Neuronal stem cell (in vitro differentiated cells): ENCODE results near the gene KSR2.
A peak's percentile ranks its signal among the peaks of the same experiment; 100 is the strongest.

Experiments
- DNase-seq: peaks from one replicate; pipeline ENCODE4 v3.0.0-alpha.2; 2013; ENCODE audit warnings: low spot score
- H2AFZ ChIP-seq: one replicate; pipeline ENCODE4 v1.6.1; 2013; ENCODE audit warnings: mild to moderate bottlenecking, low read length, inconsistent platforms
- H2AK5ac ChIP-seq: 2 replicates; pipeline ENCODE4 v1.6.1; 2013; ENCODE audit warnings: low read depth, mild to moderate bottlenecking, inconsistent platforms, low read length, moderate library complexity, mixed read lengths
- H2BK120ac ChIP-seq: 2 replicates; pipeline ENCODE4 v1.6.1; 2013; ENCODE audit warnings: low read depth, mild to moderate bottlenecking, inconsistent platforms, low read length, moderate library complexity, mixed read lengths
- H2BK12ac ChIP-seq: one replicate; pipeline ENCODE4 v1.6.1; 2013; ENCODE audit warnings: low read length, inconsistent platforms
- H2BK15ac ChIP-seq: 2 replicates; pipeline ENCODE4 v1.6.1; 2013; ENCODE audit warnings: mild to moderate bottlenecking, low read length, inconsistent platforms, mixed read lengths
- H2BK5ac ChIP-seq: one replicate; pipeline ENCODE4 v1.6.1; 2013; ENCODE audit warnings: inconsistent platforms, mild to moderate bottlenecking, low read length, moderate library complexity
- H3K14ac ChIP-seq: one replicate; pipeline ENCODE4 v1.6.1; 2013; ENCODE audit warnings: low read length, inconsistent platforms
- H3K18ac ChIP-seq: 2 replicates; pipeline ENCODE4 v1.6.1; 2013; ENCODE audit warnings: low read length, inconsistent platforms
- H3K23ac ChIP-seq: 2 replicates; pipeline ENCODE4 v1.6.1; 2013; ENCODE audit warnings: low read depth, mild to moderate bottlenecking, mixed read lengths, low read length, inconsistent platforms; ENCODE audit not compliant: poor library complexity
- H3K27ac ChIP-seq: replicated peaks from 3 replicates; pipeline ENCODE4 v1.5.1; 2013; ENCODE audit warnings: low read length, inconsistent platforms
- H3K27me3 ChIP-seq, 3 experiments: 2 replicates each; pipeline ENCODE4 v1.6.1; 2013; ENCODE audit warnings: low read length in 3 of 3, mild to moderate bottlenecking in 2 of 3, inconsistent platforms in 1 of 3, low read depth in 1 of 3, mixed read lengths in 1 of 3, moderate library complexity in 1 of 3; ENCODE audit not compliant: control insufficient read depth in 3 of 3, insufficient read depth in 3 of 3
- H3K36me3 ChIP-seq, 2 donors: replicated peaks in 1 of 2; 2 replicates each; pipeline ENCODE4 v1.6.1; 2013; ENCODE audit warnings: low read length in 2 of 2; ENCODE audit not compliant: control insufficient read depth in 2 of 2, insufficient read depth in 2 of 2
- H3K4ac ChIP-seq: 2 replicates; pipeline ENCODE4 v1.6.1; 2013; ENCODE audit warnings: inconsistent platforms, mild to moderate bottlenecking, low read length, moderate library complexity
- H3K4me1 ChIP-seq, 2 donors: 1 replicate in 1 of 2; 2 replicates in 1 of 2; pipeline ENCODE4 v1.6.1; 2013; ENCODE audit warnings: low read length in 2 of 2, low read depth in 1 of 2; ENCODE audit not compliant: control insufficient read depth in 2 of 2, insufficient read depth in 1 of 2
- H3K4me2 ChIP-seq: one replicate; pipeline ENCODE4 v1.6.1; 2013; ENCODE audit warnings: mild to moderate bottlenecking, low read length, inconsistent platforms; ENCODE audit not compliant: insufficient read depth, poor library complexity, severe bottlenecking
- H3K4me3 ChIP-seq, 2 donors: 2 replicates each; pipeline ENCODE4 v1.5.1; 2013; ENCODE audit warnings: low read length in 2 of 2, mild to moderate bottlenecking in 2 of 2, inconsistent platforms in 1 of 2, moderate library complexity in 1 of 2
- H3K79me1 ChIP-seq: one replicate; pipeline ENCODE4 v1.6.1; 2013; ENCODE audit warnings: low read depth, mild to moderate bottlenecking, inconsistent platforms, low read length, moderate library complexity
- H3K9ac ChIP-seq: one replicate; pipeline ENCODE4 v1.6.1; 2013; ENCODE audit warnings: mild to moderate bottlenecking, low read depth, low read length, inconsistent platforms; ENCODE audit not compliant: poor library complexity
- H3K9me3 ChIP-seq, 2 donors: replicated peaks in 1 of 2; 2 replicates each; pipeline versions ENCODE3 to v1.6.1; 2013; ENCODE audit warnings: low read length in 2 of 2, mild to moderate bottlenecking in 2 of 2, inconsistent platforms in 1 of 2, low read depth in 1 of 2, mixed read lengths in 1 of 2, moderate library complexity in 1 of 2; ENCODE audit not compliant: control insufficient read depth in 2 of 2, insufficient read depth in 1 of 2
- H4K8ac ChIP-seq: one replicate; pipeline ENCODE4 v1.6.1; 2013; ENCODE audit warnings: low read depth, mild to moderate bottlenecking, inconsistent platforms, low read length, moderate library complexity
- H4K91ac ChIP-seq: one replicate; pipeline ENCODE4 v1.6.1; 2013; ENCODE audit warnings: low read length, low read depth, mild to moderate bottlenecking, inconsistent platforms; ENCODE audit not compliant: poor library complexity
- WGBS, 2 donors: extraction: QIAGEN DNeasy Blood & Tissue Kit; methylation state at CpG; one replicate each; pipeline ENCODE4 v1.1.7; 2013; ENCODE audit warnings: missing lambda C conversion rate in 2 of 2, mixed read lengths in 1 of 2; ENCODE audit not compliant: insufficient read length in 2 of 2, insufficient replicate concordance in 1 of 2; ENCODE audit errors: extremely low coverage in 2 of 2; 5-methylcytosine and 5-hydroxymethylcytosine counted together

Gene KSR2

DNA sequence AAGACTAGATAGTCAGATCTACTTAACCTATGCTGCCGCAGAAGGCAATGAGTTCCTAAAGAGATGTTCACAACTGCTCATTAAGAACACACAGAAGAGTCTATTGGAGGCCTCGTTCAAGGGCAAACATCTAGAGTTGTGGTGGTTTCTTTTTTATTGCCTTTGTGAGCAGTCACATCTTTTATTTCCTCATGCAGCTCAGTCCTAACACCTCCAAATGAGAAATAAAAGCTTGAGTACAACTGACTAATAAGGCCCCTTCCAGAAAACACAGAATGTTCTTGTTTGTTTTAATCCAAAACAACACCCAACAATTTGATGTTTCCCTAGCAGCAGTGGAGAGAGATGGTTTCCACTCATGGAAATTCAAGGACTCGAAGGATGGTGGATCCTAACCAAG is 483.9 kb downstream of the KSR2 start:
- no peak overlapping the region for H2AK5ac ChIP-seq
- no peaks in the 10 kb centered on the region for H3K27me3 ChIP-seq
- H3K4me1 ChIP-seq = no peaks in the 10 kb centered on the region
- no peak overlapping the region for H3K4ac ChIP-seq
- DNase-seq = no peak
- H2BK12ac ChIP-seq = no peak overlapping the region
- no peak overlapping the region for H3K9ac ChIP-seq
- H3K23ac ChIP-seq = no peak overlapping the region
- H3K27ac ChIP-seq = no peak overlapping the region
- no peak overlapping the region for H2BK120ac ChIP-seq
- WGBS, 2 donors = no CpG with 5 or more reads among the region's 3 CpGs
- H2BK15ac ChIP-seq = no peak overlapping the region
- no peaks in the 10 kb centered on the region for H3K9me3 ChIP-seq
- no peaks in the 10 kb centered on the region for H3K79me1 ChIP-seq
- no peak overlapping the region for H3K18ac ChIP-seq
- H3K14ac ChIP-seq = no peak overlapping the region
- no peaks in the 10 kb centered on the region for H3K36me3 ChIP-seq
- no peak overlapping the region for H3K4me3 ChIP-seq
- no peak overlapping the region for H4K91ac ChIP-seq
- H4K8ac ChIP-seq = no peak overlapping the region
- H2AFZ ChIP-seq = no peak overlapping the region
- no peak overlapping the region for H3K4me2 ChIP-seq
- no peak overlapping the region for H2BK5ac ChIP-seq

DNA sequence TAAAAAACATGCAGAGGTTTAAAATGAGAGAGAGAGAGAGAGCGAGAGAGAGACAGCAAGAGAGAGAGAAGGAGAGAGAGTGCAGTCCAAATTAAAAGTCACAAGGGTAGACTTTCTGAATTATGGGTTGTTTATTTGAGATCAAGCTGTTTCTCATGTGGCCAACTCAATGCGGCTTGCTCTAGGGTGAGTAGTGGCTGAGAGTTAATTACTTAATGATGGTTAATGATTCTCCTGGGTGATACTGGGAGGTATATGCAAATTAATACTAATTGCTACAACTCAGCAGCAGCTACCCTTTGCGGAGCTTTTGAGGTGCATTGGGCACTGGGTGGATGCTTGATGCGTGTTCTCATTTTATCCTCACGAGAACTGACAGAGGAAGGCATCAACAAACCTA is 485.3 kb downstream of the KSR2 start:
- no peaks in the 10 kb centered on the region for H3K9me3 ChIP-seq
- H3K9ac ChIP-seq = no peak overlapping the region
- H2BK15ac ChIP-seq = no peak overlapping the region

DNA sequence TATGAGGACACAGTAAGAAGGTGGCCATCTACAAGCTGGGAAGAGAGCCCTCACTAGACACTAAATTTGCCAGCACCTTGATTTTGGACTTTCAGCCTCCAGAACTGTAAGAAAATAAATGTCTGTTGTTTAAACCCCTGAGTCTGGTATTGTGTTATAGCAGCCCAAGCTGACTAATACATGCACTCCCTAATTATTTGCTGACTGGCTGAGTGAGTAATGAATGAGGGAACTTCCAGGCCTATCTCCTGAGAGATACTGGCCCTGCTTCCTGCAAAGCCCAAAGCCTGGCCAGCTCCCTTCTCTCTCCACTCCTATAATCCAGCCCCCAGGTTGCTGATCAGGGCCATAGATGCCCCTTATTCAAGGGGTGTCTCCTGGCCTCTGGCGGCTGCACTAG is 487.3 kb downstream of the KSR2 start:
- H3K23ac ChIP-seq = no peak overlapping the region
- no peak overlapping the region for H2BK12ac ChIP-seq
- H2BK5ac ChIP-seq = no peak overlapping the region
- H2AFZ ChIP-seq = no peak overlapping the region
- H2BK120ac ChIP-seq = no peak overlapping the region
- H3K27me3 ChIP-seq = no peaks in the 10 kb centered on the region
- no peak overlapping the region for H3K4me2 ChIP-seq
- H4K8ac ChIP-seq = no peak overlapping the region
- H3K18ac ChIP-seq = no peak overlapping the region
- WGBS, 2 donors = no CpG with 5 or more reads among the region's 1 CpG
- H3K9me3 ChIP-seq = no peaks in the 10 kb centered on the region
- H3K4ac ChIP-seq = no peak overlapping the region
- no peak overlapping the region for H2BK15ac ChIP-seq
- no peak overlapping the region for H3K4me3 ChIP-seq
- H4K91ac ChIP-seq = no peak overlapping the region
- H3K14ac ChIP-seq = no peak overlapping the region
- no peak overlapping the region for H2AK5ac ChIP-seq
- no peak for DNase-seq
- H3K27ac ChIP-seq = no peak overlapping the region
- H3K9ac ChIP-seq = no peak overlapping the region
- no peaks in the 10 kb centered on the region for H3K79me1 ChIP-seq
- H3K4me1 ChIP-seq = no peaks in the 10 kb centered on the region
- no peaks in the 10 kb centered on the region for H3K36me3 ChIP-seq

More for the DNA sequence above, 485.3 kb downstream of the KSR2 start:
- H3K4me3 ChIP-seq = no peak overlapping the region
- H3K36me3 ChIP-seq = no peaks in the 10 kb centered on the region
- H4K8ac ChIP-seq = no peak overlapping the region
- no peak overlapping the region for H2AK5ac ChIP-seq
- no peak overlapping the region for H3K18ac ChIP-seq
- H4K91ac ChIP-seq = no peak overlapping the region
- WGBS, 2 donors = no CpG with 5 or more reads among the region's 5 CpGs
- H2BK5ac ChIP-seq = no peak overlapping the region
- DNase-seq = no peak
- no peaks in the 10 kb centered on the region for H3K79me1 ChIP-seq
- no peak overlapping the region for H3K4me2 ChIP-seq
- H2BK12ac ChIP-seq = no peak overlapping the region
- no peak overlapping the region for H2BK120ac ChIP-seq
- no peak overlapping the region for H3K27ac ChIP-seq
- no peak overlapping the region for H2AFZ ChIP-seq
- no peaks in the 10 kb centered on the region for H3K27me3 ChIP-seq
- H3K14ac ChIP-seq = no peak overlapping the region
- no peak overlapping the region for H3K23ac ChIP-seq
- H3K4ac ChIP-seq = no peak overlapping the region
- H3K4me1 ChIP-seq = no peaks in the 10 kb centered on the region

DNA sequence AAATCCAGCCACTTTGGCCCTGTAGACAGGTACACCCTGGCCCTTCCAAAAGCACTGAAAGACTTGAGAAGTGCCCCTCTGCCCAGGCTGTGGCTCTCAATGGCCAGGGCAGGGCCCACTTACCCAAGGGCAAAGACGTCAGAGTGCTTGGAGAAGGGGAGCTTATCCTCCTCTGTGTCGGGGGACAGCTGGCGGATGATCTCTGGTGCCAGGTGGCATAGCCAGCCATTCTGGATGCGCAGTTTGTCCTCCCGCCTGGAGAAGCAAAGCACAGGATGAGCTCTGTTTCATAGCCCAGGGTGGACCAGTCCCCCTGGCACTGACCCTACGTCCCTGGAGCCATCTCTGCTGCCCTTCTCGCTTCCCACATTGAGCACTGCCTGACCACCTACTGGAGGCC is 492.4 kb downstream of the KSR2 start:
- no peak overlapping the region for H4K8ac ChIP-seq
- no peak overlapping the region for H4K91ac ChIP-seq
- no peaks in the 10 kb centered on the region for H3K36me3 ChIP-seq
- no peaks in the 10 kb centered on the region for H3K27me3 ChIP-seq
- H3K4me3 ChIP-seq = no peak overlapping the region
- no peak overlapping the region for H3K4me2 ChIP-seq
- H2BK12ac ChIP-seq = no peak overlapping the region
- H3K27ac ChIP-seq = no peak overlapping the region
- H2AK5ac ChIP-seq = peak overlapping the region; percentile 29
- no peak for DNase-seq
- WGBS, 2 donors = no CpG with 5 or more reads among the region's 7 CpGs
- no peak overlapping the region for H2AFZ ChIP-seq
- peak overlapping the region; percentile 50 for H3K18ac ChIP-seq
- no peak overlapping the region for H3K9ac ChIP-seq
- no peaks in the 10 kb centered on the region for H3K79me1 ChIP-seq
- H3K4ac ChIP-seq = no peak overlapping the region
- peaks cover 0 to 2% of the 10 kb centered on the region in 2 donors for H3K4me1 ChIP-seq
- H2BK5ac ChIP-seq = no peak overlapping the region
- H3K9me3 ChIP-seq = no peaks in the 10 kb centered on the region
- no peak overlapping the region for H3K14ac ChIP-seq
- H2BK120ac ChIP-seq = no peak overlapping the region
- H2BK15ac ChIP-seq = no peak overlapping the region
- no peak overlapping the region for H3K23ac ChIP-seq
